NCI-H345 treated with DMSO at 0.1 percent for 48 hours (cell line): Measurements from ENCODE around the gene IBA57.
"Not testable (repeated sequence)": the region's sequence is repeated elsewhere in the genome, so short reads cannot be mapped to it uniquely, and the experiment has no call there.

Experiments used
- DNase-seq: peaks from one replicate; lab custom pipeline; 2025; ENCODE audit not compliant: unreplicated experiment; lab: John Stamatoyannopoulos, UW

The IBA57 gene

DNA sequence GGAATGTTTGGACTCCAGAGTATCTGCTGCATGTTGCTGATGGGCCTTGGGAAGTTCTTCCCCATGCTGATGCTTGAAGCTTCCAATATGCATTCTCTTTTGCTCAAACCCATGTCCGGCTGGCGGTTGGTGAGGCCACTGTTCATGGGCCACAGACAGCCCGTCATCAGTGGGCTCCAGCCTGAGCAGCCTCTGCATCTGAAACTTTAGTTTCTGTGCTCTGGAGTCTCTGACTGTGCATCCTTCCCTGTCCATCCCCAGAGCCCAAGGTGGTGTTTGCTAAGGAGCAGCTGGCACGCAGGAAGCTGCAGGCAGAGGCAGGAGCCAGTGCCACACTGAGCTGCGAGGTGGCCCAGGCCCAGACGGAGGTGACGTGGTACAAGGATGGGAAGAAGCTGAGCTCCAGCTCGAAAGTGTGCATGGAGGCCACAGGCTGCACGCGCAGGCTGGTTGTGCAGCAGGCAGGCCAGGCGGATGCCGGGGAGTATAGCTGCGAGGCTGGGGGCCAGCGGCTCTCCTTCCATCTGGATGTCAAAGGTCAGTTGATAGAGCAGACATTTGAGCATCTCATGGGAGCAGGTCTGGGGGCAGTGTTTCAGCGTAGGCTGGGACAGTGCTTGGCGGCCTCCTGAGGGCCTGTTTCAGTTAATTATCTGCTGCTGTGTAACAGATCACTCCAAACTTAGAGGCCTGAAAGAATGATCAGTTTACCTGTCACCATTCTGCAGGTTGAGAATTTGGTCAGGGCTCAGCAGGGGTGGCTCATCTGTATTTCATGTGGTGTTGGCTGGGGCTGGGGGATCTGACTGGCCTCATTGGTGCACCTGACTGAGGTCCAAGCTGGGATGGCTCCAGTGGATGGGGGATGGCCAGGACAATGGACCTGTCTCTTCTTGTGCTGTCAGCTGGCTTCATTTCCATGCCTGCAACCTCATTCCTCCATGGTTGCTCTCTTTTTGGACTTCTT, 58.9 kb downstream of the IBA57 start:
- DNase-seq = no peak

DNA sequence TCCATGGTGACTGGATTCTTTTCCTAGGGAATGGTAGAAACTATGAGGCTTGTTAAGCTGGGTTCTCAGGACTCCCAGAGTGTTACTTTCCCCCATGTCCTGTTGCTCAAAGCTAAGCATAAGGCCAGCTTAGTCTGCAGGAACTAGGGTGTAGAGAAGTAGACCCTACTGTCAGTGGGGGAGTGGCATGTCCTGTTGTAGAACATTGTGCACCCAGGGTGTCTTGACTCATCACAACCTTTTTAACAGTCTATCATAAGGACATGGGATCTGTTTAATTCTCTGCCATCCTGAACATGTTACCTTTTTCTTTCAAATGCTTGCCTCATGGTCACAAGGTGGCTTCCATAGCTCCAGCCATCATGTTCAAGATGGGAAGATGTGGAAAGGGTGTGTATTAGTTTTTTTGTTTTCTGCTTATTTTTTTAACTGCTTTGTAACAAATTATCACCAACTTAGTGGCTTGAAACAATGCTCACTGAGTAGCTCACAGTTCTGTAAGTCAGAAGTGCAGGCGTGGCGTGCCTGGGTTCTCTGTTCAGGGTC, 59.6 kb downstream of the IBA57 start:
- DNase-seq = no peak

DNA sequence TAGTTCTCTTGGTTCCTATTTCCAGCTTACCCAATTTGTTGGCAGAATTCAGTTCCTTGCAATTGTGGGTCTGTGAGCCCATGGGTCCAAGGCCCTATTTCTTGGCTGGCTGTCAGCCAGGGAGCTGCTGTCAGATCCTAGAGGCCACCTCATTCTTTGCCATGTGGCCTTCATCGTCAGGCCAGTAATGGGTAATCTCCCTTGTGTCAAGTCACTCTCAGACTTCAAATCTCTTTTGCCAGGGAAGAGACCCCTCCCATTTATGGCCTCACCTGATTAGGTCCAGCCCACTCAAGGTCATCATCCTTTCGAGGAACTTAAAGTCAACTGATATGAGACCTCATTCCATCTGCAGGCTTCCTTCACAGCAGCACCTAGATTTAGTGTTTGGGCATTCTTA, 60.1 kb downstream of the IBA57 start:
- DNase-seq = no peak

DNA sequence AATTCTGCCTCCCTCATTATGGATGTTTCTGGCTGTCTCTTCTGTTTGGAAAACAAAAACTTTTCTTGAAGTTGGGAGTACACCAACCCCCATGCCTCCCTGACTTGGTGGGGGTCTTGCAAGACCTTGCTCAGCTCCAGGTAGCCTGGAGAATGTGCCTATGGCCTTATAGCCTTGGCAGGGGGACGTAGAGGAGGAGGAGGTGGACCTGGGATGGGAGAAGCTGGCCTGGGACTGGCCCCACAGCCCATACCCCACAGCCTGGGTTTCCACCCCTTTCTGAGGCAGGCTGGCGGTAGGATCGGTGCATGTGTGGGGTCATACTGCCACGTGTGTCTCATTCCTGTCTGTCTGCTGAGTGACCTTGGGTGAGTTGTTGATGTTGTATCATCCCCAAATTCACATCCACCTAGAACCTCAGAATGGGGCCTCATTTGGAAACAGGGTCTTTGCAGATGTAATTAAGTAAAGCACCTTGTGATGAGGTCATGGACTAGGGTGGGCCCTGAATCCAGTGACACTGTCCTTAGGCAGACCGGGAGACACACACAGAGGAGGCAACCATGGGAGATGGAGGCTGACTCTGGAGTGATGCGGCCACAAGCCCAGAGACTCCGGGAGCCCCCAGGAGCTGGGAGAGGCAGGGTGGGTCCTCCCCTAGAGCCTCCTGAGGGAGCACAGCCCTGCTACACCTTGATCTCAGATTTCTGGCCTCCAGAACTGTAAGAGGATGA, 60.7 kb downstream of the IBA57 start:
- DNase-seq = no peak

DNA sequence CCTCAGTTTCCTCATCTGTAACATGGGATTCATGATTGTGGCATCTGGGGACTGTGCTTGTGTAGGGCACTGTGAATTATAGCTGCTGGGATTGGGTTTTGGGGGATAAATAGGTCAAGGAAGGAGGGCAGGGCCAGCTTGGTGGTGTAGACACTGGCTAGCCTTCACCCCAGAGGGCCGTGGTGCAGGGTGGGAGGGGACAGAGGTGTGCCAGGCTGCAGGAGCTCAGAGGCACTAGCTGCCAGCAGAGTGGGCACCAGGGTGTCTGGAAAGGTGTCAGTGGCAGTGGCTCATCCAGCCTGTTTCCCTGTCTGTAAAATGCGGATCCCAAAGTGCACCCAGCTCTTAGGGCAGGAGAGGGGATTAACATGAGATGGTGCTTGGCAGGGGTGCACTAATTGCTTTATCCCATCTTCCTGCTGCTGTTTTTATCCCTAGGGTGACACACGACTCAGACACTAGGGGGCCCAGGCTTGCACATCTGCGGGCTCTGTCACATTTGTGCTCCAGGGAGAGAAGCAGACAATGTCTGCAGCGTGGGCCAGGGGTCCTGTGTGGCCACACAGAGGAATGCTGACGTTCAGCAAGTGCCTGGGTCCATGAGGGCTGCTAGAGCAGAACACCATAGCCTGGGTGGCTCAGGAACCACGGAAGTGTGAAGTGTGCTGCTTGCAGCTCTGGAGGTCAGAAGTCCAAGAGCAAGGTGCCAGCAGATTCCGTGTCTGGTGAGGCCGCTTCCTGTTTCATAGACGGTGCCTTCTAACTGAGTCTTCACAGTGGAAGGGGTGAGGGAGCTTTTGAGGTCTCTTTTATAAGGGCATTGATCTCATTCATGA, 61.6 kb downstream of the IBA57 start:
- DNase-seq = no peak

DNA sequence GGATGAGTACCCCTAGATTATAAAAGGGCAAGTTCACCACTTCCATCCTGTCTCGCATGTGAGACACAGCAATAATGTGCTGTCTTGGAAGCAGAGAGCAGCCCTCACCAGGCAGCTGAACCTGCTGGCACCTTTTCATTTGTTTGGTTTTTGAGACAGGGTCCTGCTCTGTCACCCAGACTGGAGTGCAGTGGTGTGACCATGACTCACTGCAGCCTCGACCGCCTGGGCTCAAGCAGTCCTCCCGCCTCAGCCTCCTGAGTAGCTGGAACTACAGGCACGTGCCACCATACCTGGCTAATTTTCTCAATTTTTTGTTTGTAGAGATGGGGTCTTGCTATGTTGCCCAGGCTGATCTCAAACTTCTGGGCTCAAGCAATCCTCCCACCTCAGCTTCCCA, 62.5 kb downstream of the IBA57 start:
- DNase-seq = not testable (repeated sequence)

DNA sequence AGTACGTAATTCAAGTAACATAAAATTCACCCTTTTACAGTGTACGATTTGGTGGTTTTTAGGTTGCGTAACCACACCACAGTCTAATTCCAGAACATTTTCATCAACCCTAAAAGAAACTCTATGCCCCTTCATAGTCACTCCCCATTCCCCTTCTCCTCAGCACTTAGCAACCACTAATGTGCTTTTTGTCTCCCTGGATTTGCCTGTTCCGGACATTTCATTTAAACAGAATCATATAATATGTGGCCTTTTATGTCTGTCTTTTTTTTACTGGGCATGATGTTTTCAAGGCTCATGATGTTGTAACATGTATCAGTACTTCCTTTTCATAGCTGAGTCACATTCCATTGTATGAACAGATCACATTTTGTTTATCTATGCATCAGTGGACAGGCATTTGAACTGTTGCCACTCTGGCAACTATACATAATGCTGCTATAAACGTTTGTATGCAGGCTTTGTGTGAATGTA, 63.0 kb downstream of the IBA57 start:
- no peak for DNase-seq

DNA sequence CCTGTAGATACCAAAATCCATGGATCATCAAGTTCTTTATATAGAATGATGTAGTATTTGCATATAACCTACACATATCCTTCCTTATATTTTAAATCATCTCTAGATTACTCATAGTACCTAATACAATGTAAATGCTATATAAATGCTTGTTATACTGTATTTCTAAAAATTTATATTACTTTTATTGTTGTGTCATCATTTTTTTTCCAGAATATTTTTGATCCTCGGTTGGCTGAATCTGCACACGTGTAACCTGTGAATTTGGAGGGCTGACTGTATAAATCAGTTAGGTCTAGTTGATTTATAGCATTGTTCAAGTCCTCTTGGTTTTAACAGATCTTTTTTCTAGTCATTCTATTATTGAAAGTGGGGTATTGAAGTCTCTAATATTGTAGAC, 65.6 kb downstream of the IBA57 start:
- no peak for DNase-seq
